ENCODE results near the gene CIB4.
"Not testable (repeated sequence)": the region's sequence is repeated elsewhere in the genome, so short reads cannot be mapped to it uniquely, and the experiment has no call there.

Gene CIB4

GRCh38 chr2:26568076-26568890 lies 72.9 kb downstream of the CIB4 start:
- no peak for TF ChIP-seq CTCF (IDR thresholded peaks at IDR 0.05; ENCODE audit: low read depth, low read length)
- H3K4me3 ChIP-seq (replicated peaks in 1 of 2; ENCODE audit: low read depth in 2 of 2, low read length in 2 of 2) = no peak overlapping the region
- no peak for DNase-seq (ENCODE audit: low read depth in 2 of 2)

DNA sequence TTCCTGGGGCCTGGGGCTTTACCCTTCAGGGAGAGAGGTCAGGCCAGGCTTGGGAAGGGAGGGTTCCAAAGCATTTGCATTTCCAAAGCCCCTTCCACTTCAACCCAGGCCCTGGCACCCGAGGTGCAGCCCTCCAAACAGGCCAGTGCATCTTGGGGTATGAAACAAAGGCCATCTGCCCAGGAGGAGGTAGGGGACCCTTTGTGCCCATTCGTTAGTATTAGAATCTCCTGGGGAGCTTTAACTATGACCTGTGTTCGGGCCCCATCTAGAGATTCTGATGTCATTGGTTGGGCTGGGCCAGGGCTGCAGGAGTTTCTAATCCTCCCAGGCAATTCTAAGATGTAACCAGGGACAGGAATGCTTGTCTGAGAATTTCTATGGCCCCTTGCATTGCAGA lies 73.6 kb downstream of the CIB4 start:
- H3K4me3 ChIP-seq (replicated peaks in 1 of 2; ENCODE audit: low read depth in 2 of 2, low read length in 2 of 2) = no peak overlapping the region
- no peak for TF ChIP-seq CTCF (IDR thresholded peaks at IDR 0.05; ENCODE audit: low read depth, low read length)
- DNase-seq (ENCODE audit: low read depth in 2 of 2) = no peak

GRCh38 chr2:26566731-26567130 lies 74.4 kb downstream of the CIB4 start:
- not testable (repeated sequence) for DNase-seq (ENCODE audit: low read depth in 2 of 2)

GRCh38 chr2:26566081-26566375 lies 75.1 kb downstream of the CIB4 start:
- DNase-seq (ENCODE audit: low read depth in 2 of 2) = no peak
- TF ChIP-seq CTCF (IDR thresholded peaks at IDR 0.05; ENCODE audit: low read depth, low read length) = no peak
- H3K4me3 ChIP-seq (replicated peaks in 1 of 2; ENCODE audit: low read depth in 2 of 2, low read length in 2 of 2) = no peak overlapping the region

More at GRCh38 chr2:26566731-26567130, 74.4 kb downstream of the CIB4 start:
- H3K4me3 ChIP-seq (replicated peaks in 1 of 2; ENCODE audit: low read depth in 2 of 2, low read length in 2 of 2) = not testable (repeated sequence)

GRCh38 chr2:26564121-26564644 lies 77.0 kb downstream of the CIB4 start:
- H3K4me3 ChIP-seq (replicated peaks in 1 of 2; ENCODE audit: low read depth in 2 of 2, low read length in 2 of 2) = no peak overlapping the region
- TF ChIP-seq CTCF (IDR thresholded peaks at IDR 0.05; ENCODE audit: low read depth, low read length) = no peak
- no peak for DNase-seq (ENCODE audit: low read depth in 2 of 2)

DNA sequence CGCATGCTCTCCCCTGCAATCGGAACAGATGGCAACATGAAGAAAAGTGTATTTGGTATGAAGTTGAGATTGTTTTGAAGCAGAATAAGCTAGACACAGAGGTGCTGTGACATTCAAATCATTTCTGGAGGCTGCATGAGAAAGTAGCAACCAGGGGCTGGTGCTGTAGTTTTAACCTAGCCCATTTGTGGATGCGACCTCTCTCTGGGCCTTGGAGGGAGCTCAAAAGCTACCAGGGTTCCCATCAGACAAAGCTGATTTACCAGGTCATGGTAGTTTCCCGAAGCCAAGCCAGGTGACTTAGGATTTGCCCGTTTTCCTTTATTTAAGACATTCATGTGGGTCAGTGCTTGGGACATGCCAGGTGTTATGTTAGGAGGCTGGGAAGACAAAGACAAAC lies 77.5 kb downstream of the CIB4 start:
- DNase-seq (ENCODE audit: low read depth in 2 of 2) = no peak
- H3K4me3 ChIP-seq (replicated peaks in 1 of 2; ENCODE audit: low read depth in 2 of 2, low read length in 2 of 2) = no peak overlapping the region
- no peak for TF ChIP-seq CTCF (IDR thresholded peaks at IDR 0.05; ENCODE audit: low read depth, low read length)

DNA sequence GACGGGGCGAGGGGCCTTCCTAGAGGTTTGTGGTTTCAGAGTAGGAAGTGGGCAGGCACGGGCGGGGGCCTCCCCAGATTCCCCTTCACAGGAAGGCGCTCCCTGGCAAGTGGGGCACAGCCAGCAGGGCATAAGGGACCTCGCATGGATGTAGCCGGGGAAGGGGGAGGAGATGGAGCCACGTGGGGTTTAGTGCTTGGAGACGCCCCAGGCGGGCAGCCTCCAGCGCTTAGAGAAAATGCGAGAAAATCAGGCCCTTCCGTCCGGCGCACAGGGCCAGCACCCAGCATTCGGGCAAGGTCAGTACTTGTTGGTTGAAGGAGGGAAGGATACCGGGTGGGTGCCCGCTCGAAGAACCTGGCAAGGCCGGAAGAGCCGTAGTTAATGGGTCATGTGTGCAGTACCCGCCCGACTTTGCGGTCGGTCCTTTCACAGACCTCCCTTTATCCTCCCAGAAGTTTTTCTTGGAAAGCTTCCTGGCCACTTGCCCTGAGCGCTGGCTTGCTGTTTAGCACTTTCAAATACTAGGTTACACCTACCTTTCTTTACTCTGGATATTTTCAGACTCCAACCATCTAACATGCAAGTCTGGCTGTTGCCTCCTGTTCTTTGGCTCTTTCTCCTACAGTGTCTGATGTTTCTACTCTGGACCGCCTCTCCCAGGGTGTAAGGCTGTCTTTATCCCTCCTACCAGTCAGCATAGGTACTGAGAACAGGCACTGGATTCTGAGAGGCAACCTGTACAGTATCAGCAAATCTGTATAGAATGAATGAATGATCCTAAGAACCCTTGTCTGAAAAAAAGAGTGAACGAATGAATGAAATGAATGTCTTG lies 78.1 kb downstream of the CIB4 start:
- peak; percentile 11 to 59 for DNase-seq (ENCODE audit: low read depth in 2 of 2)
- peak overlapping the region in 1 of 2 donors; percentile 11 for H3K4me3 ChIP-seq (replicated peaks in 1 of 2; ENCODE audit: low read depth in 2 of 2, low read length in 2 of 2)
- TF ChIP-seq CTCF (IDR thresholded peaks at IDR 0.05; ENCODE audit: low read depth, low read length) = no peak
